ENCODE data around the gene SLC11A2. TPM values are rescaled to one million over a fixed set of nuclear protein-coding genes. Genes with fewer than 3 reads are reported as not detected.

SLC11A2 gene
- total RNA-seq (2021; ENCODE audit: unreplicated experiment), result 38.7 TPM
- polyA plus RNA-seq (2012), result 23.1 and 23.5 TPM in 2 replicates
- Bru-seq, nascent RNA, result percentile 80 among the genes with signal in this experiment
- BruChase-seq, experiment 1, labeled RNA remaining after a 6-hour chase, result percentile 84 among the genes with signal in this experiment
- BruChase-seq, experiment 2, labeled RNA remaining after a 2-hour chase, result percentile 88 among the genes with signal in this experiment
- long read RNA-seq, full-length matches to known transcripts, result 37 of 81 reads
- long read RNA-seq, partial matches to known transcripts, result 22 of 81 reads
- long read RNA-seq, other reads (novel, unspliced or antisense), result 22 of 81 reads

- Histone ChIP-seq H3K36me3 (ENCODE audit: control insufficient read depth in 1 of 2, insufficient read depth in 2 of 2, low read length in 2 of 2) (no peaks in the 10 kb centered on the region), H3K4me1 (ENCODE audit: control insufficient read depth in 1 of 2, insufficient read depth in 2 of 2, low read length in 2 of 2) (peaks cover 27 to 49% of the 10 kb centered on the region in 2 experiments), H3K9ac (ENCODE audit: low read length) (peak within 1 kb of the TSS; percentile 87), H3K79me2 (ENCODE audit: insufficient read depth, low read length) (peaks cover 47% of the 10 kb centered on the region), H3K4me3 (replicated peaks in 1 of 2; ENCODE audit: low read depth in 1 of 2, low read length in 2 of 2) (peak within 1 kb of the TSS; percentile 76 to 77), H3K9me3 (ENCODE audit: control insufficient read depth in 1 of 2, insufficient read depth in 1 of 2, low read depth in 1 of 2, low read length in 2 of 2) (no peaks in the 10 kb centered on the region), H2AFZ (ENCODE audit: low read depth, low read length, poor library complexity, severe bottlenecking) (no peak within 1 kb of the TSS), H4K20me1 (ENCODE audit: insufficient read depth) (no peaks in the 10 kb centered on the region), H3K4me2 (ENCODE audit: low read length) (peak within 1 kb of the TSS; percentile 92), H3K27me3 (ENCODE audit: insufficient read depth, low read length) (no peaks in the 10 kb centered on the region), H3K27ac (ENCODE audit: low read depth, low read length) (peak within 1 kb of the TSS; percentile 91), H3K9me2 (ENCODE audit: insufficient read depth) (no peaks in the 10 kb centered on the region)
- TF ChIP-seq POLR2A (IDR thresholded peaks at IDR 0.05; ENCODE audit: borderline replicate concordance, extremely low read depth, insufficient read depth, insufficient read length) (peak; percentile 90), POLR2AphosphoS5 (IDR thresholded peaks at IDR 0.05; ENCODE audit: low read depth, low read length) (peak; percentile 90), ATF3 (IDR thresholded peaks at IDR 0.05) (no peak), EGR1 (IDR thresholded peaks at IDR 0.05; ENCODE audit: low read depth) (peak; percentile 99), ZNF274 (IDR thresholded peaks at IDR 0.05; ENCODE audit: low read depth, low read length) (no peak), SRF (IDR thresholded peaks at IDR 0.05; ENCODE audit: low read depth) (no peak), ZBTB33 (IDR thresholded peaks at IDR 0.05; ENCODE audit: extremely low read depth, insufficient replicate concordance, low read length) (no peak), EZH2 (IDR thresholded peaks at IDR 0.05) (no peak), YY1 (IDR thresholded peaks at IDR 0.05; ENCODE audit: extremely low read depth, insufficient replicate concordance, low read depth, low read length) (peak; percentile 45), SIN3A (IDR thresholded peaks at IDR 0.05; ENCODE audit: low read depth) (peak; percentile 68), SP1 (IDR thresholded peaks at IDR 0.05; ENCODE audit: low read depth) (peak; percentile 87), ZFX (IDR thresholded peaks at IDR 0.05) (peak; percentile 91), MAX (IDR thresholded peaks at IDR 0.05) (peak; percentile 92)
- POLR2A ChIA-PET, result interaction anchor here (0.7 to 1.6 kb wide), 10 partner anchors 10 to 522 kb away, joined by 3 to 15 read pairs (median 4); partner anchors contain the start of genes ATF1 and DIP2B
- CTCF ChIA-PET, result interaction anchor here (0.9 to 2.4 kb wide), 8 partner anchors 10 to 315 kb away, joined by 3 to 12 read pairs (median 4); no protein-coding TSS in a partner anchor
- peak; percentile 93 for ATAC-seq
- DNase-seq (ENCODE audit: low read depth, low spot score), result peak; percentile 86
- BruUV-seq (replicated peaks), result no TSS peak
- intact Hi-C loops (cut with micrococcal nuclease), result no loop called here
- RAD21 ChIA-PET (ENCODE audit: low non-redundant PET in 1 of 2, low total read pairs in 2 of 2, uncharacterized antibody in 2 of 2, unreplicated experiment in 2 of 2), result interaction anchor here in 1 of 2 experiments (0.7 kb wide), 1 partner anchor 263 kb away, joined by 3 read pairs; the partner anchor contains the start of gene ATF1
Measured at GRCh38 chr12:51025836-51026638, at the start of gene SLC11A2. Gene SLC11A2, minus strand, starts transcription at chr12:51026384. Its CDS starts 15,656 bp downstream, at chr12:51010728.
